Esophagus squamous epithelium (tissue), 5 donors: Measurements from ENCODE around the gene AIFM3. TPM values are rescaled to one million over a fixed set of nuclear protein-coding genes. Genes with fewer than 3 reads are reported as not detected.

Experiments
- DNase-seq: peaks from one replicate; lab custom pipeline; 2025; lab: John Stamatoyannopoulos, UW
- H3K27ac ChIP-seq, 4 donors: fragments of 200-600 bp; sonication (generic); one replicate each; pipeline ENCODE4 v1.5.1; 2016 to 2019; ENCODE audit warnings: mild to moderate bottlenecking in 1 of 4
- H3K27me3 ChIP-seq, 4 donors: fragments of 200-600 bp; sonication (generic); 1 replicate in 3 of 4; 2 replicates in 1 of 4; pipeline versions ENCODE4 v1.5.1 to v1.6.0; 2017 to 2021; ENCODE audit warnings: antibody characterized with exemption in 1 of 4
- H3K36me3 ChIP-seq, 3 donors: fragments of 200-600 bp; sonication (generic); one replicate each; pipeline ENCODE4 v1.5.1; 2016 to 2019
- H3K4me1 ChIP-seq, 3 donors: fragments of 200-600 bp; sonication (generic); one replicate each; pipeline ENCODE4 v1.5.1; 2017 to 2019
- H3K4me3 ChIP-seq, 4 donors: fragments of 200-600 bp; sonication (generic); 1 replicate in 3 of 4; 2 replicates in 1 of 4; pipeline ENCODE4 v1.5.1; 2016 to 2019; ENCODE audit warnings: mild to moderate bottlenecking in 2 of 4, moderate library complexity in 1 of 4
- H3K9me3 ChIP-seq, 3 donors: fragments of 200-600 bp; sonication (generic); one replicate each; pipeline ENCODE4 v1.5.1; 2016 to 2019
- POLR2A ChIP-seq, 4 donors: fragments of 450-650 bp; IDR thresholded peaks; one replicate each; pipeline ENCODE4 v1.6.1; 2017; ENCODE audit warnings: antibody characterized with exemption in 4 of 4, mild to moderate bottlenecking in 4 of 4, moderate library complexity in 3 of 4
- WGBS, 2 donors: methylation state at CpG; one replicate each; pipeline ENCODE4 v1.1.5; 2018; 5-methylcytosine and 5-hydroxymethylcytosine counted together
- intact Hi-C: fragments of 100-400 bp; cut with DNase I; formaldehyde crosslinking; loops from one replicate; pipeline ENCODE4 v1.15.0; 2022
- total RNA-seq, 4 donors: library from RNA; depleted of rRNA; stranded (reverse); fragments of >200 nt; gene quantifications; one replicate each; pipeline ENCODE4 v1.1.0, GENCODE V29; 2016
- TF ChIP-seq, protein P1 (sequence below), 6 experiments: fragments of 450-650 bp in 4 of 6; fragments of 200-600 bp in 2 of 6; sonication (generic) in 2 of 6; IDR thresholded peaks; one replicate each; pipeline ENCODE4 v1.5.1; 2016 to 2019; ENCODE audit warnings: antibody characterized with exemption in 6 of 6, mild to moderate bottlenecking in 4 of 6, moderate library complexity in 4 of 6
- donor health status: DM: yes; HTN: yes; CAD: no.

The AIFM3 gene
- total RNA-seq, 4 donors from 2014 or later: 0.30 to 1.9 (median 0.94) TPM

DNA sequence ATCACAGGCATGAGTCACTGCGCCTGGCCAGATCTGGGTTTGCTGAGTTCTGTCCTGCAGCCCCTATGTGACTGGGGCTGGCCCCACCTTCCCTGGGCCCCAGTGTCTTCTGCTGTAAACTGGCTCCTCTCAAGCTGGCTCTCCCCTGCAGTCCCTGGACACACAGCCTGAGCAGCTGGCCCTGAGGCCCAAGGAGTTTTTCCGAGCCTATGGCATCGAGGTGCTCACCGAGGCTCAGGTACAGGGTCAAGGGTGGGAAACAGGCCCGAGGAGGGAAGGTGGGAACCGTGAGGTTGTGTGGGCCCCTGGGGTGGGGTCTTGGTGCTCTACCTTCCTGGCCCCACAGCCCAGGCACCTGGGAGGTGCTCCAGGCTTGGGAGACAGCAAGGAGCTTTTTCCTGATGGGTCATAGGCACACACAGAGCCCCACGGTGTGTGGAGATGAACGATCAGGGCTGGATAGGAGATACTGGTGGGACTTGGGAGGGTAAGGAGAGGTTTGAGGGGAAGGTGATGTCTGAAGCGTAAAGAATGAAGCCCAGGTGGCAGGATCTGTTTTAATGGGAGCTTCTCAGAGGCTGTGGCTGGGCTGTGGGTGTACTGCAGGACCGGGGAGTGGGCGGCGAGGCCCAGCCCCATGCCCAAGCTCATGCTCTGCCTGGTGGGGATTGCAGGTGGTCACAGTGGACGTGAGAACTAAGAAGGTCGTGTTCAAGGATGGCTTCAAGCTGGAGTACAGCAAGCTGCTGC, 8.7 kb downstream of the AIFM3 start:
- Histone ChIP-seq H3K4me1 (peaks cover 9 to 18% (median 14%) of the 10 kb centered on the region in 3 donors), H3K4me3 (no peak overlapping the region), H3K27ac (no peak overlapping the region), H3K9me3 (no peaks in the 10 kb centered on the region), H3K27me3 (no peaks in the 10 kb centered on the region), H3K36me3 (no peaks in the 10 kb centered on the region)
- WGBS, 2 donors: 75 to 81% methylated on average over 8 to 10 of the region's 14 CpGs
- DNase-seq: no peak
- intact Hi-C loops: no loop called here
- TF ChIP-seq POLR2A (IDR thresholded peaks at IDR 0.05): no peak
- TF ChIP-seq, protein P1, sequence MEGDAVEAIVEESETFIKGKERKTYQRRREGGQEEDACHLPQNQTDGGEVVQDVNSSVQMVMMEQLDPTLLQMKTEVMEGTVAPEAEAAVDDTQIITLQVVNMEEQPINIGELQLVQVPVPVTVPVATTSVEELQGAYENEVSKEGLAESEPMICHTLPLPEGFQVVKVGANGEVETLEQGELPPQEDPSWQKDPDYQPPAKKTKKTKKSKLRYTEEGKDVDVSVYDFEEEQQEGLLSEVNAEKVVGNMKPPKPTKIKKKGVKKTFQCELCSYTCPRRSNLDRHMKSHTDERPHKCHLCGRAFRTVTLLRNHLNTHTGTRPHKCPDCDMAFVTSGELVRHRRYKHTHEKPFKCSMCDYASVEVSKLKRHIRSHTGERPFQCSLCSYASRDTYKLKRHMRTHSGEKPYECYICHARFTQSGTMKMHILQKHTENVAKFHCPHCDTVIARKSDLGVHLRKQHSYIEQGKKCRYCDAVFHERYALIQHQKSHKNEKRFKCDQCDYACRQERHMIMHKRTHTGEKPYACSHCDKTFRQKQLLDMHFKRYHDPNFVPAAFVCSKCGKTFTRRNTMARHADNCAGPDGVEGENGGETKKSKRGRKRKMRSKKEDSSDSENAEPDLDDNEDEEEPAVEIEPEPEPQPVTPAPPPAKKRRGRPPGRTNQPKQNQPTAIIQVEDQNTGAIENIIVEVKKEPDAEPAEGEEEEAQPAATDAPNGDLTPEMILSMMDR (IDR thresholded peaks at IDR 0.05): no peak

DNA sequence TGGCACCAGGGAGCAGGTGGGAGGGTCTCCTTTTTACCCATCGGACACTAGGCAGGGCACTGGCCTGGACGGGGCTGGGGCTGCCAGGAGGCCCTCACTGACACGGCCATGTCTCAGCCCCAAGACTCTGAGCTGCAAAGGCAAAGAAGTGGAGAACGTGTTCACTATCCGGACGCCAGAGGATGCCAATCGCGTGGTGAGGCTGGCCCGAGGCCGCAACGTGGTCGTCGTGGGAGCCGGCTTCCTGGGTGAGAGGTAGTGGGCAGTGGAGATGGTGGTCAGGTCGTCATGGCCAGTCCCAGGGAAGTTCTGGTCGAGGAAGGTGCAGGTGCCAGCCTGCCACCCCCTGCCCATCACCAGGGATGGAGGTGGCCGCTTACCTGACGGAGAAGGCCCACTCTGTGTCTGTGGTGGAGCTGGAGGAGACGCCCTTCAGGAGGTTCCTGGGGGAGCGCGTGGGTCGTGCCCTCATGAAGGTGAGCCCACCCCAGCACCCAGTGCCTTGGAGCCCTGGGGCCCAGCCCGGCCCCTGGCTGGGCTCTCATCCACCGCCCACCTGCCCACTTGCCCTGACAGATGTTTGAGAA, 9.3 kb downstream of the AIFM3 start:
- DNase-seq: no peak
- TF ChIP-seq, protein P1 (IDR thresholded peaks at IDR 0.05): no peak
- TF ChIP-seq POLR2A (IDR thresholded peaks at IDR 0.05): no peak
- peaks cover 15 to 25% (median 19%) of the 10 kb centered on the region in 3 donors for H3K4me1 ChIP-seq
- 73 to 81% methylated on average over 14 to 18 of the region's 24 CpGs for WGBS, 2 donors
- intact Hi-C loops: no loop called here
- no peaks in the 10 kb centered on the region for H3K27me3 ChIP-seq
- no peaks in the 10 kb centered on the region for H3K36me3 ChIP-seq
- H3K27ac ChIP-seq: no peak overlapping the region
- no peaks in the 10 kb centered on the region for H3K9me3 ChIP-seq
- no peak overlapping the region for H3K4me3 ChIP-seq

DNA sequence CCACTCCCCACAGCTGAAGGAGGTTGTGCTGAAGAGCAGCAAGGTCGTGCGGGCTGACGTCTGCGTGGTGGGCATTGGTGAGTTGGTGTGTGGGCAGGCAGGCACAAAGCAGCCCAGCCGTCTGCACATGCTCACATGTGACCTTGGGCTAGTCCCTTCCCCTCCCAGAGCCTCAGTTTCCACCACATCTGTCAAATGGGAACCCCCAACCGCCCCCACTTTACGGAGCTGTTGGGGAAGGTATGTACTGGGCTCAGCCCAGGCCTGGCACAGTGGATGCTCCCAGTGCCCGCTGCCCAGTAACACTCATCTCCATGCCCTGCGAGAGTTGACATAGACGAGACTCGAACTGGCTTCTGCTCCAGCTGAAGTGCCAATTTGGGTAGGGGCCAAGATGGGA, 10.0 kb downstream of the AIFM3 start:
- H3K27ac ChIP-seq: no peak overlapping the region
- 63 to 78% methylated on average over 2 to 7 of the region's 11 CpGs for WGBS, 2 donors
- peaks cover 15 to 29% (median 22%) of the 10 kb centered on the region in 3 donors for H3K4me1 ChIP-seq
- no peaks in the 10 kb centered on the region for H3K36me3 ChIP-seq
- no peaks in the 10 kb centered on the region for H3K27me3 ChIP-seq
- no peak overlapping the region for H3K4me3 ChIP-seq
- no peaks in the 10 kb centered on the region for H3K9me3 ChIP-seq
- intact Hi-C loops: no loop called here
- TF ChIP-seq, protein P1 (IDR thresholded peaks at IDR 0.05): no peak
- no peak for TF ChIP-seq POLR2A (IDR thresholded peaks at IDR 0.05)
- DNase-seq: no peak

DNA sequence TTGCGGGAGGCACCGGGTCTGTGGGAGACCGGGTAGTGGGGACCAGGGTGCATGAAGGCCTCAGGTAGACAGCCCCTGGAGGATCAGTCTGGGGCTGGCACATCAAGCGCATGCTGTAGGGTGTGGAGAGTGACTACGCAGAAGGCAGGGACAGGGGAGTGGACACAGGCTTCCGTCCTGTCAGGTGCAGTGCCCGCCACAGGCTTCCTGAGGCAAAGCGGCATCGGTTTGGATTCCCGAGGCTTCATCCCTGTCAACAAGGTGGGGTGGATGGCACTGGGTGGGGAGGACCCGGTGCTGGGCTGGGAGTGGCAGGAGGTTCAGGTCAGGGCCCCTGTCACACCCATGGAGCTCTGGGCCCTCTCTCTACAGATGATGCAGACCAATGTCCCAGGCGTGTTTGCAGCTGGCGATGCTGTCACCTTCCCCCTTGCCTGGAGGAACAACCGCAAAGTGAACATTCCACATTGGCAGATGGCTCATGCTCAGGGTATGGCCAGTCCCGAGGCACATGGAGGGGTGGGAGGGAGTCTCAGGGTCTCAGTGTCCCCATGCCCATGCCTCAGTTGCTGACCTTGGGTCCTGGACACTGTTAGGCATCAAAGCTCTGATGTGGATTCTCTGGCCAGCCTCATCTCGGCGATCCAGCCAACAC, 10.6 kb downstream of the AIFM3 start:
- WGBS, 2 donors: 81 to 83% methylated on average over 12 to 15 of the region's 17 CpGs
- Histone ChIP-seq H3K27ac (no peak overlapping the region), H3K36me3 (no peaks in the 10 kb centered on the region), H3K4me1 (peaks cover 15 to 32% (median 22%) of the 10 kb centered on the region in 3 donors), H3K27me3 (no peaks in the 10 kb centered on the region), H3K9me3 (no peaks in the 10 kb centered on the region), H3K4me3 (no peak overlapping the region)
- TF ChIP-seq POLR2A (IDR thresholded peaks at IDR 0.05): no peak
- TF ChIP-seq, protein P1 (IDR thresholded peaks at IDR 0.05): no peak
- DNase-seq: no peak
- intact Hi-C loops: no loop called here

DNA sequence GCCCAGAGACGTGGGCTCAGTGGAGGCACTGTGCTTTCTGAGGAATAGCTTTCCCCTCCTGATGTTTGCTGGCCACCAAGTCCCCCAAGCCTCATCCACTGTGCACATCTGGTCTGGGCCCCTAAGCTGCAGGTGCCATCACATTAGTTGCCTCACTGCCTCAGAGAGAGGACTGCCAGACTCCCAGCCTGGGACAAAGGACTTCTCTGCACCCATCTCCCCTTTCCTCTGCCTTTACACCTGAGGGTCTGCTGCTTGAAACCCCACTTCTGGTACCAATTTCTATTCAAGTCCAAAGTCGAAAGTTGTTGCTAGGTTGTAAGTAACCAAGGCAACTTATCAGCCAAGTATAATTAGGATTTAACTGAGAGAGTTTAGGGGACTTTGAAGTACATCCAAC, 11.4 kb downstream of the AIFM3 start:
- WGBS, 2 donors: 71 to 94% methylated on average over 2 of the region's 2 CpGs
- Histone ChIP-seq H3K36me3 (peaks cover 0 to 1% (median 0%) of the 10 kb centered on the region in 3 donors), H3K4me3 (no peak overlapping the region), H3K9me3 (no peaks in the 10 kb centered on the region), H3K4me1 (peaks cover 23 to 40% (median 26%) of the 10 kb centered on the region in 3 donors), H3K27me3 (no peaks in the 10 kb centered on the region), H3K27ac (no peak overlapping the region)
- no peak for TF ChIP-seq POLR2A (IDR thresholded peaks at IDR 0.05)
- TF ChIP-seq, protein P1 (IDR thresholded peaks at IDR 0.05): no peak
- intact Hi-C loops: no loop called here
- DNase-seq: no peak
